Measurements from ENCODE around the gene OR3A2.
"Not testable (repeated sequence)": the region's sequence is repeated elsewhere in the genome, so short reads cannot be mapped to it uniquely, and the experiment has no call there.

The OR3A2 gene

GRCh38 chr17:3385869-3386816, at the start of gene OR3A2:
Gene OR3A2, minus strand, starts transcription at chr17:3386308.
- H3K27ac ChIP-seq, result no peak within 1 kb of the TSS
- H3K36me3 ChIP-seq, result no peaks in the 10 kb centered on the region
- H3K27me3 ChIP-seq (ENCODE audit: insufficient read depth, low read depth, severe bottlenecking), result peaks cover 59% of the 10 kb centered on the region
- no peak within 1 kb of the TSS for H3K4me3 ChIP-seq (ENCODE audit: low read depth, low read length)
- no peak for DNase-seq
- H3K9me3 ChIP-seq (ENCODE audit: severe bottlenecking), result no peaks in the 10 kb centered on the region
- TF ChIP-seq CTCF (IDR thresholded peaks at IDR 0.05; ENCODE audit: low read depth, low read length), result no peak

- Histone ChIP-seq H3K27ac (no peak within 1 kb of the TSS), H3K4me3 (ENCODE audit: low read depth, low read length) (no peak within 1 kb of the TSS), H3K9me3 (ENCODE audit: severe bottlenecking) (no peaks in the 10 kb centered on the region), H3K27me3 (ENCODE audit: insufficient read depth, low read depth, severe bottlenecking) (no peaks in the 10 kb centered on the region), H3K36me3 (no peaks in the 10 kb centered on the region)
- DNase-seq, result no peak
- TF ChIP-seq CTCF (IDR thresholded peaks at IDR 0.05; ENCODE audit: low read depth, low read length), result no peak
Observed at GRCh38 chr17:3433741-3434140, 47.6 kb upstream of the OR3A2 start, which contains the start of gene OR1E2. Gene OR1E2, minus strand, starts transcription at chr17:3433841. Its CDS starts 0 bp downstream, at chr17:3433841.

- not testable (repeated sequence) for DNase-seq; H3K27me3 ChIP-seq (ENCODE audit: insufficient read depth, low read depth, severe bottlenecking); H3K27ac ChIP-seq; H3K36me3 ChIP-seq; H3K9me3 ChIP-seq (ENCODE audit: severe bottlenecking); H3K4me3 ChIP-seq (ENCODE audit: low read depth, low read length)
Observed at GRCh38 chr17:3433215-3433614, 47.1 kb upstream of the OR3A2 start.

DNA sequence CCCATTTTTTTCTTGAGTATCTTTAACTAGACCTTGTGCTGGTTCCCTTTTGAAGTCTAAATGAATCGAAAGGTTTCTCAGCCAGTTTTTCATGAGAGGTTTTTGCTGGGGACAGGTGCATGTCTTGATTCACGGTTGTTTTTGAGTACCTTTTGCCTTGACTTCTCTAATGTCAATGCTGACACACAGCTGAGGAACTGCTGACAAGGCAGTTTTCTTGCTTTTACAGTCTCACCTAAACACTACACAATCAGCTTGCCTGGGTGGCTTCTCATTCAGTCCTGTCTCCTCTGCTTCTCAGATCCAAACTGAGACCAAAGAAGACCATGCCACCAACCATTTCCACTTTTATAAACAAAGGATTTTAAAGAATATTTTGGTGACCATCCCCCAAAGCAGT, 32.1 kb upstream of the OR3A2 start:
- Histone ChIP-seq H3K36me3 (no peaks in the 10 kb centered on the region), H3K4me3 (ENCODE audit: low read depth, low read length) (no peak overlapping the region), H3K27ac (no peak overlapping the region), H3K9me3 (ENCODE audit: severe bottlenecking) (peaks cover 3% of the 10 kb centered on the region), H3K27me3 (ENCODE audit: insufficient read depth, low read depth, severe bottlenecking) (peaks cover 51% of the 10 kb centered on the region)
- no peak for DNase-seq
- TF ChIP-seq CTCF (IDR thresholded peaks at IDR 0.05; ENCODE audit: low read depth, low read length), result no peak

DNA sequence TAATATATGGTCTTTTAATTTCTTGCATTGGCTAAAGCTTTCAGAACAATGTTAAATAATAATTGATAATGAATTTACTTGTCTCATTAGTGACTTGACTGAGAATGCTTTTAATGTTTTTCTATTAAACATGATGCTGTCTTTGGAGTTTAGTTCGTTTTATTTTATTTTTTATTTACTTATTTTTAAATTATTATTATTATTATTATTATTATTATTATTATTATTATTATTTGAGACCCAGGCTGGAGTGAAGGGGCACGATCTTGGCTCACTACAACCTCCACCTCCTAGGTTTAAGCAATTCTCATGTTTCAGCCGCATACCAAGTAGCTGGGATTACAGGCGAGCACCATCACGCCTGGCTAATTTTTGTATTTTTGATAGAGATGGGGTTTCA, 29.5 kb upstream of the OR3A2 start:
- H3K27ac ChIP-seq, result no peak overlapping the region
- H3K27me3 ChIP-seq (ENCODE audit: insufficient read depth, low read depth, severe bottlenecking), result peaks cover 54% of the 10 kb centered on the region
- no peak for TF ChIP-seq CTCF (IDR thresholded peaks at IDR 0.05; ENCODE audit: low read depth, low read length)

GRCh38 chr17:3412216-3412615, 26.1 kb upstream of the OR3A2 start:
- not testable (repeated sequence) for H3K27ac ChIP-seq; H3K4me3 ChIP-seq (ENCODE audit: low read depth, low read length); DNase-seq; H3K36me3 ChIP-seq
- Histone ChIP-seq H3K27me3 (ENCODE audit: insufficient read depth, low read depth, severe bottlenecking) (peaks cover 43% of the 10 kb centered on the region), H3K9me3 (ENCODE audit: severe bottlenecking) (peaks cover 11% of the 10 kb centered on the region)

More for the DNA sequence above, 29.5 kb upstream of the OR3A2 start:
- Histone ChIP-seq H3K9me3 (ENCODE audit: severe bottlenecking) (peaks cover 3% of the 10 kb centered on the region), H3K4me3 (ENCODE audit: low read depth, low read length) (no peak overlapping the region), H3K36me3 (no peaks in the 10 kb centered on the region)
- no peak for DNase-seq
